Loucy (cell line): Measurements from ENCODE around the gene ABLIM2.

Experiments used
- H2AFZ ChIP-seq: fragments of 200-600 bp; sonication (generic); 2 replicates; pipeline ENCODE4 v1.6.0; 2016; ENCODE audit warnings: antibody characterized with exemption, mild to moderate bottlenecking, low read length, moderate library complexity
- H3F3A ChIP-seq: fragments of 200-600 bp; 2 replicates; pipeline ENCODE4 v1.6.0; 2016; ENCODE audit warnings: antibody characterized with exemption, low read depth, mild to moderate bottlenecking
- H3K27me3 ChIP-seq: fragments of 200-600 bp; sonication (generic); 2 replicates; pipeline ENCODE4 v1.6.1; 2014; ENCODE audit warnings: low read length, mild to moderate bottlenecking; ENCODE audit not compliant: insufficient read depth, poor library complexity, severe bottlenecking
- H3K36me3 ChIP-seq: fragments of 200-600 bp; sonication (generic); 2 replicates; pipeline ENCODE4 v1.6.1; 2016; ENCODE audit warnings: low read length; ENCODE audit not compliant: insufficient read depth
- H3K4me1 ChIP-seq: fragments of 200-600 bp; sonication (generic); 2 replicates; pipeline ENCODE4 v1.5.1; 2014; ENCODE audit warnings: low read length, mild to moderate bottlenecking; ENCODE audit not compliant: insufficient read depth, poor library complexity, severe bottlenecking
- H3K4me2 ChIP-seq: fragments of 200-600 bp; sonication (generic); 2 replicates; pipeline ENCODE4 v1.6.0; 2014; ENCODE audit warnings: antibody characterized with exemption, low read length, low read depth, mild to moderate bottlenecking; ENCODE audit not compliant: poor library complexity, severe bottlenecking
- H3K4me3 ChIP-seq: fragments of 200-600 bp; sonication (generic); 2 replicates; pipeline ENCODE4 v1.5.1; 2014; ENCODE audit warnings: low read length, mild to moderate bottlenecking, mixed read lengths; ENCODE audit not compliant: poor library complexity, severe bottlenecking
- H3K79me2 ChIP-seq: fragments of 200-600 bp; sonication (generic); 2 replicates; pipeline ENCODE4 v1.6.1; 2014; ENCODE audit warnings: low read length; ENCODE audit not compliant: insufficient read depth
- H3K9ac ChIP-seq: fragments of 200-600 bp; sonication (generic); 2 replicates; pipeline ENCODE4 v1.6.0; 2014; ENCODE audit warnings: mild to moderate bottlenecking, low read depth, low read length, moderate library complexity; ENCODE audit not compliant: poor library complexity, severe bottlenecking
- H3K9me2 ChIP-seq: fragments of 200-600 bp; sonication (generic); replicated peaks from 2 replicates; pipeline ENCODE4 v1.6.1; 2016; ENCODE audit warnings: low read depth, low read length, mixed read lengths
- H3K9me3 ChIP-seq: fragments of 200-600 bp; sonication (generic); 2 replicates; pipeline ENCODE4 v1.6.1; 2014; ENCODE audit warnings: mild to moderate bottlenecking, antibody characterized with exemption, low read length, low read depth; ENCODE audit not compliant: insufficient read depth
- H4K20me1 ChIP-seq: fragments of 200-600 bp; sonication (generic); 2 replicates; pipeline ENCODE4 v1.6.0; 2014; ENCODE audit warnings: antibody characterized with exemption, low read length, mild to moderate bottlenecking; ENCODE audit not compliant: insufficient read depth, poor library complexity, severe bottlenecking
- EZH2phosphoT487 ChIP-seq: fragments of 200-600 bp; IDR thresholded peaks from 2 replicates; pipeline ENCODE4 v1.6.1; 2018; ENCODE audit warnings: antibody characterized with exemption, mild to moderate bottlenecking, moderate library complexity, borderline replicate concordance
- TF ChIP-seq, protein P1 (sequence below): fragments of 200-600 bp; sonication (generic); conservative IDR thresholded peaks from 2 replicates; pipeline ENCODE4 v1.5.1; 2014; ENCODE audit warnings: mild to moderate bottlenecking, antibody characterized with exemption, low read length

The ABLIM2 gene

DNA sequence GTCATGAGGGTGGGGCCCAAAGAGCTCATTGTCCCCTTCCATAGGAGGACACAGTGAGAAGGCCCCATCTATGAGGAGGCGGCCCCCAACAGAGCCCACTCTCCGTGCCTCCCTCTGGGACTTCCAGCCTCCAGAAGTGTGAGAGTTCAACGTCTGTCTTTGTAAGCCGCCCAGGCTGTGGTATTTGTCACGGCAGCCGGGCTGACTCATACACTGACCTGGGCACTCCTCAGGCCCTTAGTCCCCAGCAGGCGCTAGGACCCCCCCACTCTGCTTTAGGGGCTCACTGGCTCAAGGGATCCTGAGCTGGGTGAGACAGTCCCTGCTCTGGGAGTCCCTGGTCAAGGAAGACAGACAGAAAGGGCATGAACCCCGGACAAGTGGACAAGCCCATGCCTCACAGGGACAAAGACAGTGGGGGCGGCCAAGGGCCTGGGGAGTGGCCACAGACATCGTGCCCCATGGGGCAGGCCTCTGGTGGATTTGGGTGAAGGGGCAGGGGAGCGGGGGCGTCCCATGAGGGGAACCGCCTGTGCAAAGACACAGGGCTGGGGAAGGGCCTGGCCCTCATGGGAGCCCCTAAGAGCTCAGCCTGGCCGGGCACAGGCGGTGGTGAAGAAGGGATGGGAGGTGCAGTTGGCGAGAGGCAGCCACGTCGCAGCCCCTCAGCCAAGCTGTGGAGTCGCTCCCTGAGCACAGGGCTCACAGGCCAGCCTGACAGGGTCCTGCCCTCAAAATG, 21.5 kb downstream of the ABLIM2 start:
- TF ChIP-seq, protein P1, sequence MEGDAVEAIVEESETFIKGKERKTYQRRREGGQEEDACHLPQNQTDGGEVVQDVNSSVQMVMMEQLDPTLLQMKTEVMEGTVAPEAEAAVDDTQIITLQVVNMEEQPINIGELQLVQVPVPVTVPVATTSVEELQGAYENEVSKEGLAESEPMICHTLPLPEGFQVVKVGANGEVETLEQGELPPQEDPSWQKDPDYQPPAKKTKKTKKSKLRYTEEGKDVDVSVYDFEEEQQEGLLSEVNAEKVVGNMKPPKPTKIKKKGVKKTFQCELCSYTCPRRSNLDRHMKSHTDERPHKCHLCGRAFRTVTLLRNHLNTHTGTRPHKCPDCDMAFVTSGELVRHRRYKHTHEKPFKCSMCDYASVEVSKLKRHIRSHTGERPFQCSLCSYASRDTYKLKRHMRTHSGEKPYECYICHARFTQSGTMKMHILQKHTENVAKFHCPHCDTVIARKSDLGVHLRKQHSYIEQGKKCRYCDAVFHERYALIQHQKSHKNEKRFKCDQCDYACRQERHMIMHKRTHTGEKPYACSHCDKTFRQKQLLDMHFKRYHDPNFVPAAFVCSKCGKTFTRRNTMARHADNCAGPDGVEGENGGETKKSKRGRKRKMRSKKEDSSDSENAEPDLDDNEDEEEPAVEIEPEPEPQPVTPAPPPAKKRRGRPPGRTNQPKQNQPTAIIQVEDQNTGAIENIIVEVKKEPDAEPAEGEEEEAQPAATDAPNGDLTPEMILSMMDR: no peak
- TF ChIP-seq EZH2phosphoT487: no peak
- no peaks in the 10 kb centered on the region for H4K20me1 ChIP-seq
- no peaks in the 10 kb centered on the region for H3K36me3 ChIP-seq
- no peaks in the 10 kb centered on the region for H3K4me1 ChIP-seq
- H3K9ac ChIP-seq: no peak overlapping the region
- H3K79me2 ChIP-seq: no peaks in the 10 kb centered on the region
- H3K9me2 ChIP-seq: no peaks in the 10 kb centered on the region
- H3K4me3 ChIP-seq: no peak overlapping the region
- H2AFZ ChIP-seq: no peak overlapping the region
- H3K9me3 ChIP-seq: no peaks in the 10 kb centered on the region; the same call in 1 of the 2 replicates
- H3K4me2 ChIP-seq: no peak overlapping the region
- no peaks in the 10 kb centered on the region for H3K27me3 ChIP-seq
- H3F3A ChIP-seq: no peaks in the 10 kb centered on the region

- TF ChIP-seq EZH2phosphoT487: no peak
- TF ChIP-seq, protein P1: no peak
- Histone ChIP-seq H3K9me2 (no peaks in the 10 kb centered on the region), H3K4me3 (no peak overlapping the region), H3K79me2 (no peaks in the 10 kb centered on the region), H3K9ac (no peak overlapping the region), H3K4me2 (no peak overlapping the region), H4K20me1 (no peaks in the 10 kb centered on the region), H2AFZ (no peak overlapping the region), H3K4me1 (no peaks in the 10 kb centered on the region), H3K9me3 (no peaks in the 10 kb centered on the region; the same call in 1 of the 2 replicates), H3F3A (no peaks in the 10 kb centered on the region), H3K36me3 (no peaks in the 10 kb centered on the region), H3K27me3 (no peaks in the 10 kb centered on the region)
These were observed 22.1 kb downstream of the ABLIM2 start for GRCh38 chr4:8136529-8136928.

DNA sequence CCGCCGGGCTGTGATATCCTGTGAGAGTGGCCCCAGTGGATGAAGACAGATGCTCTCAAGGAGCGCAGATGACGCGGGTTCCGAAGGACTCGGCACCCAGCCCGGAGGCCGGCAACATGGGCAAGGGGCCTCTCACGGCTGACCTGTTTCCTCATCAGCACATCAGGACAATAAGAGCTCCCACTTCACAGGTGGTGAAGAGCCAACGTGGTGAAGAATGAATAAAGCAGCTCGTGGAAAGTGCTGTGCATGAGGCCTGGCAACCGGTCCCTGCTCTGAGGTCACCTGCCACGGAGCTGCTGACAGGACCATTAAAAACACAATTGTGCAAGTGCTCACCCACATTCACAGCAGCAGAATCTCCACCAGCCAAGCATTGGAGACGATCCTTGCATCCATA, 22.9 kb downstream of the ABLIM2 start:
- Histone ChIP-seq H3K79me2 (no peaks in the 10 kb centered on the region), H3F3A (no peaks in the 10 kb centered on the region), H3K27me3 (no peaks in the 10 kb centered on the region), H2AFZ (no peak overlapping the region), H3K36me3 (no peaks in the 10 kb centered on the region), H3K4me3 (no peak overlapping the region), H3K4me2 (no peak overlapping the region), H4K20me1 (no peaks in the 10 kb centered on the region), H3K9me2 (no peaks in the 10 kb centered on the region), H3K9ac (no peak overlapping the region), H3K9me3 (no peaks in the 10 kb centered on the region; the same call in 1 of the 2 replicates), H3K4me1 (no peaks in the 10 kb centered on the region)
- TF ChIP-seq, protein P1: no peak
- TF ChIP-seq EZH2phosphoT487: no peak
